Neural cell (in vitro differentiated cells): ENCODE measurements around the gene TMEM89. TPM values are rescaled to one million over a fixed set of nuclear protein-coding genes. Genes with fewer than 3 reads are reported as not detected.

ENCODE experiments used
- H2AFZ ChIP-seq: fragments of 200-600, 300-800 bp; sonication (generic), shearing (Covaris generic); 2 replicates; pipeline ENCODE4 v1.6.0; 2014; ENCODE audit warnings: low read depth, mild to moderate bottlenecking, antibody characterized with exemption, low read length, moderate library complexity
- H3F3A ChIP-seq: fragments of 200-600 bp; shearing (Covaris generic); 2 replicates; pipeline ENCODE4 v1.6.1; 2016; ENCODE audit warnings: mild to moderate bottlenecking, moderate library complexity, mixed read lengths, antibody characterized with exemption, low read length; ENCODE audit not compliant: insufficient read depth, poor library complexity, severe bottlenecking
- H3K27ac ChIP-seq: fragments of 200-600, 300-800 bp; sonication (generic), shearing (Covaris generic); 2 replicates; pipeline ENCODE4 v1.5.1; 2014; ENCODE audit warnings: mild to moderate bottlenecking, low read length, moderate library complexity
- H3K27me3 ChIP-seq: fragments of 300-800, 200-600 bp; sonication (generic), shearing (Covaris generic); 2 replicates; pipeline ENCODE4 v1.6.0; 2014; ENCODE audit warnings: mild to moderate bottlenecking, low read depth, low read length, moderate library complexity; ENCODE audit not compliant: insufficient read depth
- H3K36me3 ChIP-seq: fragments of 300-800, 200-600 bp; sonication (generic), shearing (Covaris generic); 2 replicates; pipeline ENCODE4 v1.5.1; 2014; ENCODE audit warnings: mild to moderate bottlenecking, antibody characterized with exemption, low read length, moderate library complexity; ENCODE audit not compliant: insufficient read depth
- H3K4me2 ChIP-seq: fragments of 300-800, 200-600 bp; sonication (generic), shearing (Covaris generic); 2 replicates; pipeline ENCODE4 v1.6.0; 2014; ENCODE audit warnings: mild to moderate bottlenecking, low read length
- H3K4me3 ChIP-seq: fragments of 300-800, 200-600 bp; sonication (generic), shearing (Covaris generic); 2 replicates; pipeline ENCODE4 v1.5.1; 2014; ENCODE audit warnings: mild to moderate bottlenecking, low read length, moderate library complexity
- H3K79me2 ChIP-seq: fragments of 200-600 bp; shearing (Covaris generic); replicated peaks from 2 replicates; pipeline ENCODE4 v1.6.0; 2014; ENCODE audit warnings: mild to moderate bottlenecking, low read length, moderate library complexity; ENCODE audit not compliant: insufficient read depth
- H3K9ac ChIP-seq: fragments of 300-800, 200-600 bp; sonication (generic), shearing (Covaris generic); 2 replicates; pipeline ENCODE4 v1.6.1; 2016; ENCODE audit warnings: mild to moderate bottlenecking, low read length, mixed read lengths
- H3K9me2 ChIP-seq: fragments of 200-600 bp; shearing (Covaris generic); 2 replicates; pipeline ENCODE4 v1.6.1; 2016; ENCODE audit warnings: mild to moderate bottlenecking, low read length, mixed read lengths; ENCODE audit not compliant: insufficient read depth
- H3K9me3 ChIP-seq: fragments of 200-600, 300-800 bp; sonication (generic), shearing (Covaris generic); 2 replicates; pipeline ENCODE4 v1.6.1; 2016; ENCODE audit warnings: mild to moderate bottlenecking, mixed run types, low read length, moderate library complexity, mixed read lengths
- H4K20me1 ChIP-seq: fragments of 200-600 bp; shearing (Covaris generic); 2 replicates; pipeline ENCODE4 v1.6.1; 2016; ENCODE audit warnings: mild to moderate bottlenecking, mixed run types; ENCODE audit not compliant: insufficient read depth
- EP300 ChIP-seq: fragments of 450-650 bp; conservative IDR thresholded peaks from 2 replicates; pipeline ENCODE4 v1.6.1; 2014; ENCODE audit warnings: antibody characterized with exemption, mild to moderate bottlenecking, moderate library complexity; ENCODE audit not compliant: poor library complexity, severe bottlenecking
- EZH2 ChIP-seq: fragments of 200-600, 300-800 bp; shearing (Covaris generic), sonication (generic); IDR thresholded peaks from 2 replicates; pipeline ENCODE4 v1.6.1; 2014; ENCODE audit warnings: antibody characterized with exemption, low read length, borderline replicate concordance, mild to moderate bottlenecking; ENCODE audit not compliant: insufficient read depth, poor library complexity, severe bottlenecking
- MXI1 ChIP-seq: fragments of 450-650 bp; conservative IDR thresholded peaks from 2 replicates; pipeline ENCODE4 v1.6.1; 2014; ENCODE audit warnings: antibody characterized with exemption, mild to moderate bottlenecking; ENCODE audit not compliant: poor library complexity, severe bottlenecking
- POLR2AphosphoS5 ChIP-seq: IDR thresholded peaks from 2 replicates; pipeline ENCODE4 v1.6.1; 2012
- RAD21 ChIP-seq: fragments of 450-650 bp; conservative IDR thresholded peaks from 2 replicates; pipeline ENCODE4 v1.6.1; 2014; ENCODE audit warnings: antibody characterized with exemption, mild to moderate bottlenecking, moderate library complexity
- SMC3 ChIP-seq: fragments of 450-650 bp; conservative IDR thresholded peaks from 2 replicates; pipeline ENCODE4 v1.6.1; 2014; ENCODE audit warnings: antibody characterized with exemption, mild to moderate bottlenecking, moderate library complexity; ENCODE audit not compliant: poor library complexity
- TAF1 ChIP-seq: IDR thresholded peaks from 2 replicates; pipeline ENCODE4 v1.6.1; 2012; ENCODE audit warnings: low read depth
- polyA plus RNA-seq: library from polyadenylated mRNA; depleted of rRNA; stranded (reverse); fragments of >200 nt; gene quantifications from 2 replicates; pipeline ENCODE4 v1.2.3, GENCODE V29; 2014
- TF ChIP-seq, protein P1 (sequence below): IDR thresholded peaks from 2 replicates; pipeline ENCODE4 v1.6.1; 2012; ENCODE audit warnings: borderline replicate concordance
- TF ChIP-seq, protein P2 (sequence below): fragments of 450-650 bp; IDR thresholded peaks from 2 replicates; pipeline ENCODE4 v1.5.1; 2014; ENCODE audit warnings: antibody characterized with exemption, mild to moderate bottlenecking, moderate library complexity; ENCODE audit not compliant: poor library complexity, severe bottlenecking

The TMEM89 gene
- polyA plus RNA-seq, 1 donor from 2014 or later, result 0.52 TPM

- H3K79me2 ChIP-seq, result peaks cover 3% of the 10 kb centered on the region
- H3K4me3 ChIP-seq, result no peak overlapping the region
- no peaks in the 10 kb centered on the region for H3K9me2 ChIP-seq
- TF ChIP-seq, protein P1, sequence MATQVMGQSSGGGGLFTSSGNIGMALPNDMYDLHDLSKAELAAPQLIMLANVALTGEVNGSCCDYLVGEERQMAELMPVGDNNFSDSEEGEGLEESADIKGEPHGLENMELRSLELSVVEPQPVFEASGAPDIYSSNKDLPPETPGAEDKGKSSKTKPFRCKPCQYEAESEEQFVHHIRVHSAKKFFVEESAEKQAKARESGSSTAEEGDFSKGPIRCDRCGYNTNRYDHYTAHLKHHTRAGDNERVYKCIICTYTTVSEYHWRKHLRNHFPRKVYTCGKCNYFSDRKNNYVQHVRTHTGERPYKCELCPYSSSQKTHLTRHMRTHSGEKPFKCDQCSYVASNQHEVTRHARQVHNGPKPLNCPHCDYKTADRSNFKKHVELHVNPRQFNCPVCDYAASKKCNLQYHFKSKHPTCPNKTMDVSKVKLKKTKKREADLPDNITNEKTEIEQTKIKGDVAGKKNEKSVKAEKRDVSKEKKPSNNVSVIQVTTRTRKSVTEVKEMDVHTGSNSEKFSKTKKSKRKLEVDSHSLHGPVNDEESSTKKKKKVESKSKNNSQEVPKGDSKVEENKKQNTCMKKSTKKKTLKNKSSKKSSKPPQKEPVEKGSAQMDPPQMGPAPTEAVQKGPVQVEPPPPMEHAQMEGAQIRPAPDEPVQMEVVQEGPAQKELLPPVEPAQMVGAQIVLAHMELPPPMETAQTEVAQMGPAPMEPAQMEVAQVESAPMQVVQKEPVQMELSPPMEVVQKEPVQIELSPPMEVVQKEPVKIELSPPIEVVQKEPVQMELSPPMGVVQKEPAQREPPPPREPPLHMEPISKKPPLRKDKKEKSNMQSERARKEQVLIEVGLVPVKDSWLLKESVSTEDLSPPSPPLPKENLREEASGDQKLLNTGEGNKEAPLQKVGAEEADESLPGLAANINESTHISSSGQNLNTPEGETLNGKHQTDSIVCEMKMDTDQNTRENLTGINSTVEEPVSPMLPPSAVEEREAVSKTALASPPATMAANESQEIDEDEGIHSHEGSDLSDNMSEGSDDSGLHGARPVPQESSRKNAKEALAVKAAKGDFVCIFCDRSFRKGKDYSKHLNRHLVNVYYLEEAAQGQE, result no peak
- TF ChIP-seq TAF1, result no peak
- no peak for TF ChIP-seq POLR2AphosphoS5
- TF ChIP-seq EZH2, result no peak
- no peak for TF ChIP-seq RAD21
- no peak for TF ChIP-seq MXI1
- no peak for TF ChIP-seq SMC3
- no peak for TF ChIP-seq EP300
- TF ChIP-seq, protein P2, sequence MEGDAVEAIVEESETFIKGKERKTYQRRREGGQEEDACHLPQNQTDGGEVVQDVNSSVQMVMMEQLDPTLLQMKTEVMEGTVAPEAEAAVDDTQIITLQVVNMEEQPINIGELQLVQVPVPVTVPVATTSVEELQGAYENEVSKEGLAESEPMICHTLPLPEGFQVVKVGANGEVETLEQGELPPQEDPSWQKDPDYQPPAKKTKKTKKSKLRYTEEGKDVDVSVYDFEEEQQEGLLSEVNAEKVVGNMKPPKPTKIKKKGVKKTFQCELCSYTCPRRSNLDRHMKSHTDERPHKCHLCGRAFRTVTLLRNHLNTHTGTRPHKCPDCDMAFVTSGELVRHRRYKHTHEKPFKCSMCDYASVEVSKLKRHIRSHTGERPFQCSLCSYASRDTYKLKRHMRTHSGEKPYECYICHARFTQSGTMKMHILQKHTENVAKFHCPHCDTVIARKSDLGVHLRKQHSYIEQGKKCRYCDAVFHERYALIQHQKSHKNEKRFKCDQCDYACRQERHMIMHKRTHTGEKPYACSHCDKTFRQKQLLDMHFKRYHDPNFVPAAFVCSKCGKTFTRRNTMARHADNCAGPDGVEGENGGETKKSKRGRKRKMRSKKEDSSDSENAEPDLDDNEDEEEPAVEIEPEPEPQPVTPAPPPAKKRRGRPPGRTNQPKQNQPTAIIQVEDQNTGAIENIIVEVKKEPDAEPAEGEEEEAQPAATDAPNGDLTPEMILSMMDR, result no peak
- no peak overlapping the region for H3K27ac ChIP-seq
- H3K4me2 ChIP-seq, result no peak overlapping the region
- no peaks in the 10 kb centered on the region for H3F3A ChIP-seq
- no peak overlapping the region for H3K9ac ChIP-seq
- no peaks in the 10 kb centered on the region for H3K36me3 ChIP-seq
- H4K20me1 ChIP-seq, result no peaks in the 10 kb centered on the region
- H3K9me3 ChIP-seq, result no peaks in the 10 kb centered on the region
- no peaks in the 10 kb centered on the region for H3K27me3 ChIP-seq
- no peak overlapping the region for H2AFZ ChIP-seq
Measured at GRCh38 chr3:48614044-48614443, 7.5 kb downstream of the TMEM89 start.

DNA sequence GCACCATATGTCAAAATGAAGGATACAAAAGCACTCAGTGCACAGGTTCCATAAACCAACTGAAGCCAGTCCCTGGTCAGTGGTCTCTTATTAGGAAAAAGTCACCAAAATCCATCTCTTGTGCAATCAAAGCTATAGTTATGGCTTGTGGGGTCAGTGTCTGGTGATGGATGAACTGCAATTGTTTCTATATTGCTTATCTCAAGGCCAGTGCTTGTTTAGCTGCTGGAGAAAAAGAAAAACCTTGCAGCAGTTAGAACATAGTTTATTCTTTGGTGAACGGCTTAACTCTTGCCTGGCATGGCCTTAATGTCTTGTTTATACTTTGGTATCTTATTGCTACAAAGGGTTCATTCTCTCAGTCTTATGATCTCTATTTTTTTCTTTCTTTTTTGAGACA lies 9.3 kb downstream of the TMEM89 start:
- TF ChIP-seq EP300, result no peak
- no peak for TF ChIP-seq POLR2AphosphoS5
- TF ChIP-seq, protein P1, result no peak
- TF ChIP-seq SMC3, result no peak
- TF ChIP-seq MXI1, result no peak
- Histone ChIP-seq H3K9me3 (no peaks in the 10 kb centered on the region), H3K27ac (no peak overlapping the region), H2AFZ (no peak overlapping the region), H3K4me2 (no peak overlapping the region), H3K9me2 (no peaks in the 10 kb centered on the region), H3K79me2 (peaks cover 20% of the 10 kb centered on the region), H3F3A (no peaks in the 10 kb centered on the region), H3K4me3 (no peak overlapping the region), H3K27me3 (no peaks in the 10 kb centered on the region), H4K20me1 (no peaks in the 10 kb centered on the region), H3K36me3 (no peaks in the 10 kb centered on the region), H3K9ac (no peak overlapping the region)
